ENCODE measurements around the gene CXorf66. TPM values are rescaled to one million over a fixed set of nuclear protein-coding genes. Genes with fewer than 3 reads are reported as not detected.
"Not testable (repeated sequence)": the region's sequence is repeated elsewhere in the genome, so short reads cannot be mapped to it uniquely, and the experiment has no call there.

CXorf66 gene
- total RNA-seq, 4 donors from 2014 or later, result not detected

- H3K36me3 ChIP-seq, result no peaks in the 10 kb centered on the region
- no peak overlapping the region for H3K27ac ChIP-seq
- DNase-seq (ENCODE audit: low spot score in 2 of 2), result no peak
- H3K9me3 ChIP-seq, result no peaks in the 10 kb centered on the region
- no peaks in the 10 kb centered on the region for H3K27me3 ChIP-seq
- H3K4me3 ChIP-seq, result no peak overlapping the region
- TF ChIP-seq POLR2AphosphoS5 (IDR thresholded peaks at IDR 0.05) (no peak), EP300 (IDR thresholded peaks at IDR 0.05) (no peak), CTCF (IDR thresholded peaks at IDR 0.05) (no peak), POLR2A (IDR thresholded peaks at IDR 0.05) (no peak)
- no peaks in the 10 kb centered on the region for H3K4me1 ChIP-seq
- 62% methylated on average over 6 of the region's 6 CpGs for WGBS
Observed at GRCh38 chrX:139924696-139925095, 40.6 kb downstream of the CXorf66 start.

- 58% methylated on average over 5 of the region's 5 CpGs for WGBS
- Histone ChIP-seq H3K9me3 (no peaks in the 10 kb centered on the region), H3K36me3 (no peaks in the 10 kb centered on the region), H3K27me3 (no peaks in the 10 kb centered on the region), H3K27ac (no peak overlapping the region), H3K4me3 (no peak overlapping the region), H3K4me1 (no peaks in the 10 kb centered on the region)
- DNase-seq (ENCODE audit: low spot score in 2 of 2), result no peak
- TF ChIP-seq POLR2A (IDR thresholded peaks at IDR 0.05) (no peak), EP300 (IDR thresholded peaks at IDR 0.05) (no peak), CTCF (IDR thresholded peaks at IDR 0.05) (no peak), POLR2AphosphoS5 (IDR thresholded peaks at IDR 0.05) (no peak)
Observed at GRCh38 chrX:139924069-139924695, 41.1 kb downstream of the CXorf66 start.

- H3K4me1 ChIP-seq; H3K4me3 ChIP-seq; H3K9me3 ChIP-seq; DNase-seq (ENCODE audit: low spot score in 2 of 2); H3K36me3 ChIP-seq; H3K27ac ChIP-seq; H3K27me3 ChIP-seq: not testable (repeated sequence)
- WGBS, result 83% methylated on average over 6 of the region's 6 CpGs
Observed at GRCh38 chrX:139921142-139921541, 44.2 kb downstream of the CXorf66 start.

GRCh38 chrX:139920316-139920715 is 45.0 kb downstream of the CXorf66 start:
- Histone ChIP-seq H3K36me3 (no peaks in the 10 kb centered on the region), H3K4me1 (no peaks in the 10 kb centered on the region), H3K27ac (no peak overlapping the region), H3K4me3 (no peak overlapping the region), H3K27me3 (no peaks in the 10 kb centered on the region), H3K9me3 (no peaks in the 10 kb centered on the region)
- 82% methylated on average over 1 of the region's 1 CpG for WGBS
- no peak for DNase-seq (ENCODE audit: low spot score in 2 of 2)
- TF ChIP-seq POLR2AphosphoS5 (IDR thresholded peaks at IDR 0.05) (no peak), CTCF (IDR thresholded peaks at IDR 0.05) (no peak), EP300 (IDR thresholded peaks at IDR 0.05) (no peak), POLR2A (IDR thresholded peaks at IDR 0.05) (no peak)

- H3K36me3 ChIP-seq, result no peaks in the 10 kb centered on the region
- no peaks in the 10 kb centered on the region for H3K9me3 ChIP-seq
- TF ChIP-seq EP300 (IDR thresholded peaks at IDR 0.05), result no peak
- TF ChIP-seq POLR2AphosphoS5 (IDR thresholded peaks at IDR 0.05), result no peak
- no peak for TF ChIP-seq POLR2A (IDR thresholded peaks at IDR 0.05)
- TF ChIP-seq CTCF (IDR thresholded peaks at IDR 0.05), result no peak
- no peaks in the 10 kb centered on the region for H3K4me1 ChIP-seq
- H3K27ac ChIP-seq, result no peak overlapping the region
- DNase-seq (ENCODE audit: low spot score in 2 of 2), result no peak
- H3K27me3 ChIP-seq, result no peaks in the 10 kb centered on the region
- no peak overlapping the region for H3K4me3 ChIP-seq
- 82% methylated on average over 1 of the region's 1 CpG for WGBS
Observed at GRCh38 chrX:139914421-139914820, 50.9 kb downstream of the CXorf66 start.

GRCh38 chrX:139909712-139910111 is 55.6 kb downstream of the CXorf66 start:
- WGBS, result 59% methylated on average over 3 of the region's 3 CpGs
- no peaks in the 10 kb centered on the region for H3K4me1 ChIP-seq
- H3K27ac ChIP-seq, result no peak overlapping the region
- TF ChIP-seq EP300 (IDR thresholded peaks at IDR 0.05), result no peak
- no peak for TF ChIP-seq POLR2AphosphoS5 (IDR thresholded peaks at IDR 0.05)
- no peak for TF ChIP-seq CTCF (IDR thresholded peaks at IDR 0.05)
- no peak for TF ChIP-seq POLR2A (IDR thresholded peaks at IDR 0.05)
- no peaks in the 10 kb centered on the region for H3K9me3 ChIP-seq
- H3K4me3 ChIP-seq, result no peak overlapping the region
- H3K36me3 ChIP-seq, result no peaks in the 10 kb centered on the region
- DNase-seq (ENCODE audit: low spot score in 2 of 2), result no peak
- H3K27me3 ChIP-seq, result no peaks in the 10 kb centered on the region
